K562 (cell line): Measurements from ENCODE around the gene SLC9A3. TPM values are rescaled to one million over a fixed set of nuclear protein-coding genes. Genes with fewer than 3 reads are reported as not detected.

ENCODE experiments used
- ATAC-seq: fragments of 200-7000 bp; cut with Tn5 transposase; 3 replicates; pipeline ENCODE4 v1.9.1; 2020; ENCODE audit warnings: moderate library complexity
- BruUV-seq: library from RNA; stranded (reverse); fragments of 400-500 nt; replicated peaks from 2 replicates; lab custom pipeline; 2021; lab: Mats Ljungman, UMichigan
- CTCF ChIA-PET: fragments of 300-600 bp; formaldehyde crosslinking; extraction: SDS; loops from one replicate; lab custom pipeline; 2021; ENCODE audit warnings: low intra/inter-chr PET ratio; lab: Yijun Ruan, JAX
- POLR2A ChIA-PET: fragments of 300-600, 350-650 bp; sonication (Branson Sonifier 250); formaldehyde crosslinking; extraction: SDS; loops from one replicate; lab custom pipeline; 2021; ENCODE audit warnings: antibody characterized with exemption, inconsistent platforms; lab: Yijun Ruan, JAX
- DNase-seq, 4 experiments: peaks; one replicate each; pipeline versions ENCODE4 v3.0.0 to v3.0.0-alpha.2; 2011 to 2018; ENCODE audit warnings: low spot score in 3 of 4, mixed read lengths in 3 of 4; ENCODE audit errors: extremely low read depth in 1 of 4
- FAIRE-seq: peaks from 2 replicates; lab custom pipeline; 2011; peaks lifted over from hg19 to GRCh38; lab: Jason Lieb, UNC
- H2AFZ ChIP-seq: 2 replicates; pipeline ENCODE4 v1.6.0; 2011; ENCODE audit warnings: low read depth, low read length, control low read depth, inconsistent platforms
- H3K27ac ChIP-seq: fragments of 200-600 bp; 3 replicates; pipeline ENCODE4 v1.8.0; 2011; ENCODE audit warnings: low read depth, mild to moderate bottlenecking, control low read depth, inconsistent platforms, low read length, moderate library complexity, mixed read lengths; ENCODE audit errors: extremely low read depth
- H3K27me3 ChIP-seq, 2 experiments: fragments of 300-600 bp in 1 of 2; 2 replicates in 1 of 2; 3 replicates in 1 of 2; pipeline versions ENCODE4 v1.6.0 to v1.8.0; 2011; ENCODE audit warnings: inconsistent platforms in 2 of 2, low read length in 2 of 2, mild to moderate bottlenecking in 1 of 2, mixed read lengths in 1 of 2, moderate library complexity in 1 of 2; ENCODE audit not compliant: control insufficient read depth in 2 of 2, insufficient read depth in 2 of 2
- H3K36me3 ChIP-seq: fragments of 300-600 bp; 3 replicates; pipeline ENCODE4 v1.8.0; 2011; ENCODE audit warnings: mild to moderate bottlenecking, low read length, inconsistent platforms; ENCODE audit not compliant: control insufficient read depth, insufficient read depth
- H3K4me1 ChIP-seq, 2 experiments: fragments of 200-600 bp in 1 of 2; replicated peaks in 1 of 2; 2 replicates in 1 of 2; 3 replicates in 1 of 2; pipeline versions ENCODE4 v1.5.1 to v1.8.0; 2011; ENCODE audit warnings: inconsistent platforms in 2 of 2, low read length in 2 of 2, mild to moderate bottlenecking in 1 of 2, mixed read lengths in 1 of 2, moderate library complexity in 1 of 2; ENCODE audit not compliant: control insufficient read depth in 2 of 2, insufficient read depth in 2 of 2
- H3K4me2 ChIP-seq: 2 replicates; pipeline ENCODE4 v1.6.1; 2011; ENCODE audit warnings: low read length, control low read depth, inconsistent platforms, mixed read lengths; ENCODE audit not compliant: insufficient read depth
- H3K4me3 ChIP-seq: fragments of 200-600 bp; sonication (generic), shearing (Covaris generic); 2 replicates; pipeline ENCODE4 v1.5.1; 2016; ENCODE audit warnings: control low read depth, inconsistent platforms
- H3K79me2 ChIP-seq: fragments of 200-600 bp; 3 replicates; pipeline ENCODE4 v1.8.0; 2011; ENCODE audit warnings: low read length, inconsistent platforms; ENCODE audit not compliant: control insufficient read depth, insufficient read depth
- H3K9ac ChIP-seq, 2 experiments: 2 replicates each; pipeline versions ENCODE4 v1.6.0 to v1.6.1; 2011; ENCODE audit warnings: low read depth in 2 of 2, low read length in 2 of 2, control low read depth in 1 of 2, inconsistent platforms in 1 of 2, mild to moderate bottlenecking in 1 of 2, mixed read lengths in 1 of 2; ENCODE audit not compliant: insufficient read depth in 1 of 2
- H3K9me1 ChIP-seq: one replicate; pipeline ENCODE4 v1.6.0; 2011; ENCODE audit warnings: inconsistent platforms, mild to moderate bottlenecking, low read length, moderate library complexity; ENCODE audit not compliant: control insufficient read depth, insufficient read depth
- H3K9me3 ChIP-seq: replicated peaks from 2 replicates; pipeline ENCODE4 v1.5.1; 2011; ENCODE audit warnings: low read depth, low read length, inconsistent platforms; ENCODE audit not compliant: control insufficient read depth, insufficient read depth
- H4K20me1 ChIP-seq: replicated peaks from 2 replicates; pipeline ENCODE4 v1.6.1; 2011; ENCODE audit warnings: low read length, inconsistent platforms, mixed read lengths; ENCODE audit not compliant: control insufficient read depth, insufficient read depth
- BACH1 ChIP-seq: fragments of 200-800 bp; sonication (Bioruptor generic); IDR thresholded peaks from 2 replicates; pipeline ENCODE4 v1.6.1; 2016; ENCODE audit warnings: missing genetic modification characterization, missing compliant biosample characterization
- CBFA2T3 ChIP-seq: fragments of 450-650 bp; IDR thresholded peaks from 2 replicates; pipeline ENCODE4 v1.6.1; 2017
- CTCF ChIP-seq, 3 experiments: IDR thresholded peaks in 2 of 3; conservative IDR thresholded peaks in 1 of 3; 2 replicates each; pipeline ENCODE4 v1.5.1; 2011 to 2012; ENCODE audit warnings: low read length in 3 of 3, mild to moderate bottlenecking in 3 of 3, control low read depth in 2 of 3, improper control_type of control experiment in 1 of 3, inconsistent platforms in 1 of 3, low read depth in 1 of 3, mixed read lengths in 1 of 3, moderate library complexity in 1 of 3; ENCODE audit not compliant: insufficient read depth in 2 of 3
- EGR1 ChIP-seq: fragments of 450-650 bp; conservative IDR thresholded peaks from 2 replicates; pipeline ENCODE4 v1.6.1; 2017; ENCODE audit warnings: mild to moderate bottlenecking
- TAF15 ChIP-seq: fragments of 200-400 bp; formaldehyde crosslinking; IDR thresholded peaks from 2 replicates; pipeline ENCODE4 v1.6.1; 2017; ENCODE audit warnings: mild to moderate bottlenecking, low read depth, low read length, moderate library complexity
- WGBS: fragments of 100-300 bp; shearing (Covaris generic); methylation state at CpG from one replicate; pipeline ENCODE4 v1.1.6; 2016; ENCODE audit warnings: low coverage, mixed read lengths; ENCODE audit not compliant: insufficient coverage; ENCODE audit errors: missing lambda C conversion rate; 5-methylcytosine and 5-hydroxymethylcytosine counted together
- in situ Hi-C: fragments of 300-500 bp; cut with MboI; formaldehyde crosslinking; loops from 4 replicates; pipeline ENCODE4 v1.15.0; 2018; ENCODE audit warnings: inconsistent platforms, mixed read lengths
- intact Hi-C: fragments of 100-400 bp; cut with micrococcal nuclease; formaldehyde crosslinking; loops from 2 replicates; pipeline ENCODE4 v1.14.2; 2022
- polyA plus RNA-seq, 8 experiments: library from polyadenylated mRNA; depleted of rRNA in 4 of 8; stranded (reverse) in 5 of 8; unstranded in 3 of 8; fragments of >200 nt; fragmentation: Nextera tagmentation in 2 of 8; fragmentation: Illumina TruSeq in 1 of 8; extraction: Ambion mirVana in 2 of 8; extraction: Trizol in 1 of 8; gene quantifications; 2 replicates each; pipeline versions ENCODE4 v1.2.1 to v1.2.3, GENCODE V29; 2011 to 2014; ENCODE audit warnings: inconsistent platforms in 1 of 8, missing spikeins in 1 of 8
- total RNA-seq, 7 experiments: library from RNA; depleted of rRNA in 6 of 7; stranded (reverse); fragments of >200 nt in 6 of 7; fragmentation: Illumina TruSeq in 2 of 7; extraction: Trizol in 2 of 7; gene quantifications; 2 replicates each; pipeline versions ENCODE4 v1.2.1 to v1.2.3, GENCODE V29; 2011 to 2021; ENCODE audit warnings: low replicate concordance in 1 of 7

The SLC9A3 gene
- total and polyA plus RNA-seq, 9 of the 15 experiments (the other 6 are each of a cell fraction or from before 2014, with no cell fraction given): 1.5 to 5.8 (median 3.7) TPM; not detected in 2

DNA sequence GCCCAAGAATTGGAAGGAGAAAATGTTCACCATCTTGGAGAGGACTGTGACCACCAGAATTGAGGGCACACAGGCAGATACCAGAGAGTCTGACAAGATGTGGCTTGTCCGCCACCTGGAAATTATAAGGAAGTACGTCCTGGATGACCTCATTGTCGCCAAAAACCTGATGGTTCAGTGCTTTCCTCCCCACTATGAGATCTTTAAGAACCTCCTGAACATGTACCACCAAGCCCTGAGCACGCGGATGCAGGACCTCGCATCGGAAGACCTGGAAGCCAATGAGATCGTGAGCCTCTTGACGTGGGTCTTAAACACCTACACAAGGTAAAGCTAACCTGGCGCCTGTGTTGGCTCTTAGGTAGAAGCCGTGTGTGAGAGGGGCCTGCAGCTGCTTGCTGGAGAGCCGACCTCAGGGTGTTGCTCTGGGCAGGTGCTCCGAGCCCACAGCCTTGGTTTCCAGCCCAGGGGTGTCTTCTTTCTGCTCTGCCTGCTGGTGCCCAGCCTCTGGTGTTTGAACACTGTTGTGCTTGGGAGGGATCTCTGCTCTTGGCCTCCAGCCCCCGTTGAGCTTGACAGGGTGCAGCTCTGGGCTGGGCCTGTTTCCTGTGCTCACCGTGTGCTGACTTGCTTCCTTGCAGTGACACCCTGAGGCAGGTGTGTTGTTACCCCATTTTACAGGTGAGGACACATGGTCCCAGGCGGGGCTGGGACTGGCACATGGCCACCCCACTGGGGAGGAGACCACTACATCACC is 70.3 kb downstream of the SLC9A3 start:
- Histone ChIP-seq H3K36me3 (peaks cover 87% of the 10 kb centered on the region), H3K9me1 (no peaks in the 10 kb centered on the region), H3K4me2 (no peak overlapping the region), H3K79me2 (peaks cover 7% of the 10 kb centered on the region; the same call in 1 of the 3 replicates), H3K4me3 (no peak overlapping the region), H2AFZ (no peak overlapping the region), H3K9ac (no peak overlapping the region), H3K9me3 (peaks cover 8% of the 10 kb centered on the region), H3K27ac (no peak overlapping the region), H3K27me3 (no peaks in the 10 kb centered on the region), H3K4me1 (0 out of 5 replicates have a peak, but pooled peaks cover 0 to 3% of the 10 kb centered on the region in 2 experiments), H4K20me1 (no peaks in the 10 kb centered on the region)
- TF ChIP-seq TAF15 (no peak), BACH1 (no peak), CBFA2T3 (no peak), EGR1 (no peak), CTCF (IDR thresholded peaks at IDR 0.05 in 2 of 3, conservative IDR thresholded peaks at IDR 0.05 in 1 of 3; ENCODE audit: insufficient read depth in 2 of 3, low read depth in 1 of 3, low read length in 3 of 3) (no peak)
- DNase-seq (no peak), ATAC-seq (no peak), FAIRE-seq (no peak)
- BruUV-seq: no TSS peak
- CTCF ChIA-PET: no interaction called here
- POLR2A ChIA-PET: interaction anchor here (0.8 kb wide), 1 partner anchor 150 kb away, joined by 3 read pairs; no protein-coding TSS in a partner anchor
- WGBS: 96% methylated on average over 16 of the region's 16 CpGs
- intact Hi-C loops (no loop called here), in situ Hi-C loops (no loop called here)
